ENCODE measurements around the gene GMCL1. TPM values are rescaled to one million over a fixed set of nuclear protein-coding genes. Genes with fewer than 3 reads are reported as not detected.
A peak's percentile ranks its signal among the peaks of the same experiment; 100 is the strongest.

Gene GMCL1, protein sequence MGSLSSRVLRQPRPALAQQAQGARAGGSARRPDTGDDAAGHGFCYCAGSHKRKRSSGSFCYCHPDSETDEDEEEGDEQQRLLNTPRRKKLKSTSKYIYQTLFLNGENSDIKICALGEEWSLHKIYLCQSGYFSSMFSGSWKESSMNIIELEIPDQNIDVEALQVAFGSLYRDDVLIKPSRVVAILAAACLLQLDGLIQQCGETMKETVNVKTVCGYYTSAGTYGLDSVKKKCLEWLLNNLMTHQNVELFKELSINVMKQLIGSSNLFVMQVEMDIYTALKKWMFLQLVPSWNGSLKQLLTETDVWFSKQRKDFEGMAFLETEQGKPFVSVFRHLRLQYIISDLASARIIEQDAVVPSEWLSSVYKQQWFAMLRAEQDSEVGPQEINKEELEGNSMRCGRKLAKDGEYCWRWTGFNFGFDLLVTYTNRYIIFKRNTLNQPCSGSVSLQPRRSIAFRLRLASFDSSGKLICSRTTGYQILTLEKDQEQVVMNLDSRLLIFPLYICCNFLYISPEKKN
- total RNA-seq (2014; rRNA removed; shearing (Covaris generic)): 12.4 and 20.1 TPM in 2 replicates

GRCh38 chr2:69829256-69830044 is at the start of gene GMCL1:
Gene GMCL1, plus strand, starts transcription at chr2:69829660. Its CDS starts 233 bp downstream, at chr2:69829893.
- Histone ChIP-seq H3K9me3 (replicated peaks) (no peaks in the 10 kb centered on the region), H3K4me1 (replicated peaks) (peaks cover 34% of the 10 kb centered on the region), H3K36me3 (peaks cover 23% of the 10 kb centered on the region), H3K4me3 (peak within 1 kb of the TSS; percentile 78), H3K27ac (peak within 1 kb of the TSS; percentile 65), H3K27me3 (replicated peaks) (no peaks in the 10 kb centered on the region)
- peak; percentile 97 for DNase-seq (ENCODE audit: low read depth in 1 of 2, low spot score in 2 of 2)

DNA sequence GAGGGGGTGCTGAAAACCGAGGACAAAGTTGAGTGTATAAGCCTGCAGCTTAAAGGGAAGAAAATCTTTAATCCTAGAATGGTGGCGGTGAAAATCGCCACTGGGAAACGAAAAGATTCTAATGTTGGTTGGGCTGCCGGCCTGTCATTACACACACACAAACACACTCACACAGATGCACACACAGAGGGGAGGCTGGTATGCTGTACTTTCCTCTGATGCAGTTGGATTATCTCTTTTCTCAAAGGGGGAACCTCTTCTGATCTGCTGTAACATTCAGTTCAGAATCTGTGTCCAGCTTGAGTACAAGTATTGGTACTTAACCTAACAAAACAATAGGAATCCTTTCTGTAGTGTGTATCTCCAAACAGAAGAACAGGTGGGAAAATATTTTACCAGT is 48.5 kb upstream of the GMCL1 start:
- Histone ChIP-seq H3K4me3 (no peak overlapping the region), H3K27ac (no peak overlapping the region)
- no peak for DNase-seq (ENCODE audit: low read depth in 1 of 2, low spot score in 2 of 2)

DNA sequence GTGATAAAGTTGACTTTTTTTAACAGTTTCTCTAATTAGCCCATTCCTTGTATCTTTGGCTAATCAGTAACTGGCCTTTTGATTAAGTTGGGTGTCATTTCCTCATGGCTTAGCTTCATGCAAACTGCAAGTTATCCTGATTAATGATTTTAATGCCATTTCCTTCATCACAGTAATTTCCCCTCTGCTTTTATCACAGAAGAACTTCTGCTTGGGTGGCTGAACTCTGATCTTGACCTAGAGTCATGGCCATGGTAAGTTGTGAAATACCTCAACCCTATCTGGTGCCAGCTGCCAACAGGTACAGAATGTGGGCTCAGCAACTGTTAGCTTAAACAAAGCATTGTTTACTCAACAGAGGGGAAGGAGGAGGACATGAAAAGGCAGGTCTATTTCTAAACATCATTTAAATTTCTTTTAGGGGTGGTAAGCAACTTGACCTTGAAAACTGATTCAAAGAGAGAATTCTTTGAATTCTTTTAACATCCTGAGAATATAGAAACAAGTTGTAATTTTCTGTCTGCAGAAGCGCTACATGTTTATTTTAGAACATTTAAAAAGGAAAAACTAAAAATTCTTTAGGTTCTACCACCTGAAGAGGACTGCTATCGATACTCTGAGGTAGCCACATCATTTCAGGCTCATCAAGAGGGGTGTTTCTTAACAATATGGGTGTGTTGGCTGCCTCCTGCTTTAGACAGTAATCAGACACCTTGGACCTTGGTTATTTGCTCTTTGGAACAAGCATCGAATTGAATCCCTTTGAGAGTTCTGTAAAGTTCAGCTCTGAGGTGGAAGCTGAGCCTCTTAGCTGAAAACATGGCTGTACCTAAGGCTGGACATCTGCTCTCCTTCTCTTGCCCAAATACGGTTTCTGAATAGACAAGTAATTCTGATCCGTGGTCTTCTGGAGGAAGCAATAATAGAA is 47.9 kb upstream of the GMCL1 start:
- no peaks in the 10 kb centered on the region; the same call in 1 of the 2 replicates for H3K9me3 ChIP-seq (replicated peaks)
- peaks cover 11% of the 10 kb centered on the region for H3K4me1 ChIP-seq (replicated peaks)
- no peak overlapping the region for H3K4me3 ChIP-seq
- H3K36me3 ChIP-seq: no peaks in the 10 kb centered on the region
- no peak for DNase-seq (ENCODE audit: low read depth in 1 of 2, low spot score in 2 of 2)
- H3K27me3 ChIP-seq (replicated peaks): no peaks in the 10 kb centered on the region
- no peak overlapping the region for H3K27ac ChIP-seq

More for the DNA sequence above, 48.5 kb upstream of the GMCL1 start:
- no peaks in the 10 kb centered on the region; the same call in 1 of the 2 replicates for H3K9me3 ChIP-seq (replicated peaks)
- H3K4me1 ChIP-seq (replicated peaks): peaks cover 11% of the 10 kb centered on the region
- no peaks in the 10 kb centered on the region for H3K36me3 ChIP-seq
- no peaks in the 10 kb centered on the region for H3K27me3 ChIP-seq (replicated peaks)

DNA sequence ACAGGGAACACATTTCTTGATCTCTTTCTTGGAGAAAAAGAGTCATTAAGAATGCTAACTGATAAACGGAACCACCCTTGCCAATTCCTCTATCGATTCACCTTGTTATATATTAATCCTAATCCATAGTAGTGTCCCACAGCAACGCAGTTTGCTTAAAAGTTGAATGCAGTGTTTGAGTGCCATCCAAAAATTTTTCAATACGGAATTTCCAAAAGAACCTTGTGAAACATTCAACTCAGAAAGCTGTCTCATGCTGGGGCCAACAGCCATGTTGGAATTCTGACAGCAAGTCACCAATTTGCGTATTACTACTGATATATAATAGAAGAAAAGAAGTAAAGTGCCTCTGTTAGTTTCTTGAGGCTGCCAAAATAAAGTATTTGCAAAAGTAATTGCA is 45.2 kb upstream of the GMCL1 start:
- Histone ChIP-seq H3K27me3 (replicated peaks) (no peaks in the 10 kb centered on the region), H3K36me3 (no peaks in the 10 kb centered on the region), H3K4me1 (replicated peaks) (peaks cover 15% of the 10 kb centered on the region), H3K9me3 (replicated peaks) (no peaks in the 10 kb centered on the region), H3K4me3 (no peak overlapping the region), H3K27ac (no peak overlapping the region)
- no peak for DNase-seq (ENCODE audit: low read depth in 1 of 2, low spot score in 2 of 2)

- DNase-seq (ENCODE audit: low read depth in 1 of 2, low spot score in 2 of 2): no peak
- no peaks in the 10 kb centered on the region for H3K9me3 ChIP-seq (replicated peaks)
- no peaks in the 10 kb centered on the region for H3K27me3 ChIP-seq (replicated peaks)
- H3K36me3 ChIP-seq: no peaks in the 10 kb centered on the region
- H3K27ac ChIP-seq: no peak overlapping the region
- no peak overlapping the region for H3K4me3 ChIP-seq
- peaks cover 26% of the 10 kb centered on the region for H3K4me1 ChIP-seq (replicated peaks)
Measured at GRCh38 chr2:69785358-69785757, 44.1 kb upstream of the GMCL1 start.

DNA sequence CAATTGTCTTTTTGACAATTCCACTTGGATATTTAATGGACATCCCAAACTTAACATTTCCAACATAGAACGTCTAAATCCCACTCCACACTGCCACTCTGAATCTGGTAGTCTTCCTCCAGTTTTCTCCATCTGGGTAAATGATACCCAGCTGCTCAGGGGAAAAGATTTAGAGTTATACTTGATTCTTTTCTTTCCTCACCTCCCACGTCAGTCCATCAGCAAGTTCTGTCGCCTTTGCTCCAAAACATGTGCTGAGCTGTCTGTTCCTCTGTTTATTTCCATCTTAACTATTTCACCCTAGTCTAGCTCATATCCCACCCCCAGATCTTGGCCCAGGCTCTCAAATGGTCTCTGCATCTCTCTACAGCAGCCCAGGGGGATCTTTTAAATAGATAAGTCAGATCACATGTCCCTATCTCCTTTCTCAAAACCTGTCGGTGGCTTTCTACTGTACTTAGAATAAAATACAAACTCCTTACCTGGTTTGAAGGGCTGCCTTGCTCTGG is 43.4 kb upstream of the GMCL1 start:
- Histone ChIP-seq H3K27me3 (replicated peaks) (no peaks in the 10 kb centered on the region), H3K36me3 (no peaks in the 10 kb centered on the region), H3K4me3 (no peak overlapping the region), H3K27ac (no peak overlapping the region), H3K4me1 (replicated peaks) (peaks cover 33% of the 10 kb centered on the region), H3K9me3 (replicated peaks) (no peaks in the 10 kb centered on the region)
- no peak for DNase-seq (ENCODE audit: low read depth in 1 of 2, low spot score in 2 of 2)

- H3K4me3 ChIP-seq: no peak overlapping the region
Measured at GRCh38 chr2:69789175-69789721, 40.2 kb upstream of the GMCL1 start.

GRCh38 chr2:69789772-69790600 is 39.5 kb upstream of the GMCL1 start:
- Histone ChIP-seq H3K9me3 (replicated peaks) (no peaks in the 10 kb centered on the region), H3K4me3 (no peak overlapping the region), H3K4me1 (replicated peaks) (peaks cover 30% of the 10 kb centered on the region), H3K27me3 (replicated peaks) (no peaks in the 10 kb centered on the region), H3K27ac (peak overlapping the region; percentile 84), H3K36me3 (no peaks in the 10 kb centered on the region)
- DNase-seq (ENCODE audit: low read depth in 1 of 2, low spot score in 2 of 2): peak in 1 of 2 experiments; percentile 44

More at GRCh38 chr2:69789175-69789721, 40.2 kb upstream of the GMCL1 start:
- no peaks in the 10 kb centered on the region for H3K9me3 ChIP-seq (replicated peaks)
- no peaks in the 10 kb centered on the region for H3K36me3 ChIP-seq
- H3K27me3 ChIP-seq (replicated peaks): no peaks in the 10 kb centered on the region
- H3K27ac ChIP-seq: peak overlapping the region; percentile 84
- H3K4me1 ChIP-seq (replicated peaks): peaks cover 30% of the 10 kb centered on the region
- DNase-seq (ENCODE audit: low read depth in 1 of 2, low spot score in 2 of 2): peak; percentile 76 to 82

GRCh38 chr2:69790601-69790959 is 38.9 kb upstream of the GMCL1 start:
- Histone ChIP-seq H3K27ac (peak overlapping the region; percentile 84), H3K9me3 (replicated peaks) (no peaks in the 10 kb centered on the region), H3K4me3 (no peak overlapping the region), H3K36me3 (no peaks in the 10 kb centered on the region), H3K27me3 (replicated peaks) (no peaks in the 10 kb centered on the region), H3K4me1 (replicated peaks) (peaks cover 30% of the 10 kb centered on the region)
- DNase-seq (ENCODE audit: low read depth in 1 of 2, low spot score in 2 of 2): no peak

DNA sequence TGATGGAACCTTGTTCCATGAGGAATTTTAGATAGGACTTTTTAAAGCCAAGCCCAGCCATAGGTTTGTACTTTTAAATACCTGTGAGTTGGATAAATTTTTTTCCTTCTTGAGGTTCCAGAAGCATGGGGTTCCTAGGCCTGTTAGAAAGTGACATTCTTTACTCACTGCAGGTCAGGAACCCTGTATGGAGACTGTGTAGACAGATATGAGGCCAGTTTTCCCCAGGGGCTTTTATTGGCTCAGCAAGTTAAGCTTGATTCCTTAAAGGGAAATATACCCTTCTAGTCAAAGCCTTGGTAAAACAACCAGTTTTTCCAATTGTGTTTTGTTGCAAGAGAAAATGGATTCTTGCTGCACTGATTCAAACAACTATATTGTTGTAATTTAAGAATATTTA is 38.4 kb upstream of the GMCL1 start:
- no peaks in the 10 kb centered on the region for H3K9me3 ChIP-seq (replicated peaks)
- DNase-seq (ENCODE audit: low read depth in 1 of 2, low spot score in 2 of 2): no peak
- peaks cover 30% of the 10 kb centered on the region for H3K4me1 ChIP-seq (replicated peaks)
- H3K27me3 ChIP-seq (replicated peaks): no peaks in the 10 kb centered on the region
- H3K27ac ChIP-seq: peak overlapping the region; percentile 84; the same call in 1 of the 2 replicates
- H3K4me3 ChIP-seq: no peak overlapping the region
- H3K36me3 ChIP-seq: no peaks in the 10 kb centered on the region

GRCh38 chr2:69796174-69796573 is 33.3 kb upstream of the GMCL1 start:
- DNase-seq (ENCODE audit: low read depth in 1 of 2, low spot score in 2 of 2): no peak
- Histone ChIP-seq H3K9me3 (replicated peaks) (no peaks in the 10 kb centered on the region), H3K36me3 (0 out of 2 replicates have a peak, but pooled peaks cover 2% of the 10 kb centered on the region), H3K4me1 (replicated peaks) (peaks cover 33% of the 10 kb centered on the region), H3K27me3 (replicated peaks) (no peaks in the 10 kb centered on the region), H3K4me3 (no peak overlapping the region), H3K27ac (no peak overlapping the region)

DNA sequence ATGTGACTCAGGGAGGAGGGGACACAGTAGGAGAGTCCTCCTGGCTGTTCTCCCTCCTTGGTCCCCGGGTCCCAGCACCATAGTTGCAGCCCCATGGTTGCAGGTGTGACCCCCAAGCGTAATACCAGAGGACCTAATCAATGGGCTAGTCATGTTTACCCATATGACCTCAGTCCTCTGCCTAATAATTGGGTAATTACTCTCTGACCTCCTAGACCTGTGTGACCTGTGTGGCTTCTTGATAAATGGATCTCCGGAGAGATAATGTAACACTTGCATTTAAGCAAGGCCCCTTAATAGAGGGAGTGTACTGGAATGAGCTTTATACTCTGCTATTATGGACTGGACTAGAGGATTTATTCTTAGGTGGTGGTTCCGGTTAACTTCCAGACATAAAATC is 32.2 kb upstream of the GMCL1 start:
- Histone ChIP-seq H3K36me3 (0 out of 2 replicates have a peak, but pooled peaks cover 2% of the 10 kb centered on the region), H3K27ac (peak overlapping the region; percentile 89; the same call in 1 of the 2 replicates), H3K4me1 (replicated peaks) (peaks cover 27% of the 10 kb centered on the region), H3K27me3 (replicated peaks) (no peaks in the 10 kb centered on the region), H3K9me3 (replicated peaks) (no peaks in the 10 kb centered on the region), H3K4me3 (no peak overlapping the region)
- no peak for DNase-seq (ENCODE audit: low read depth in 1 of 2, low spot score in 2 of 2)
